HUDEP-2 (cell line): ENCODE measurements around the gene OGFR.

Experiments used
- DNase-seq, 76 experiments: peaks; one replicate each; lab custom pipeline; 2025; ENCODE audit not compliant: unreplicated experiment in 76 of 76; lab: John Stamatoyannopoulos, UW

OGFR gene

GRCh38 chr20:62812181-62812906, 7.7 kb downstream of the OGFR start:
- DNase-seq = no peak

DNA sequence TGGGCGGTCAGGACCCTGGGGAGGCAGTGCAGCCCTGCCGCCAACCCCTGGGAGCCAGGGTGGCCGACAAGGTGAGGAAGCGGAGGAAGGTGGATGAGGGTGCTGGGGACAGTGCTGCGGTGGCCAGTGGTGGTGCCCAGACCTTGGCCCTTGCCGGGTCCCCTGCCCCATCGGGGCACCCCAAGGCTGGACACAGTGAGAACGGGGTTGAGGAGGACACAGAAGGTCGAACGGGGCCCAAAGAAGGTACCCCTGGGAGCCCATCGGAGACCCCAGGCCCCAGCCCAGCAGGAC, 8.2 kb downstream of the OGFR start:
- DNase-seq = no peak

DNA sequence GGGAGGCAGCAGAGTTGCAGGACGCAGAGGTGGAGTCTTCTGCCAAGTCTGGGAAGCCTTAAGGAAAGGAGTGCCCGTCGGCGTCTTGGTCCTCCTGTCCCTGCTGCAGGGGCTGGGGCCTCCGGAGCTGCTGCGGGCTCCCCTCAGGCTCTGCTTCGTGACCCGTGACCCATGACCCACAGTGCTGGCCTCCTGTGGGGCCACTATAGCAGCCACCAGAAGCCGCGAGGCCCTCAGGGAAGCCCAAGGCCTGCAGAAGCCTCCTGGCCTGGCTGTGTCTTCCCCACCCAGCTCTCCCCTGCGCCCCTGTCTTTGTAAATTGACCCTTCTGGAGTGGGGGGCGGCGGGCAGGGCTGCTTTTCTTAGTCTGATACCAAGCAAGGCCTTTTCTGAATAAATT, 9.0 kb downstream of the OGFR start:
- no peak for DNase-seq

- no peak for DNase-seq
Measured at GRCh38 chr20:62814060-62814708, 9.5 kb downstream of the OGFR start.

DNA sequence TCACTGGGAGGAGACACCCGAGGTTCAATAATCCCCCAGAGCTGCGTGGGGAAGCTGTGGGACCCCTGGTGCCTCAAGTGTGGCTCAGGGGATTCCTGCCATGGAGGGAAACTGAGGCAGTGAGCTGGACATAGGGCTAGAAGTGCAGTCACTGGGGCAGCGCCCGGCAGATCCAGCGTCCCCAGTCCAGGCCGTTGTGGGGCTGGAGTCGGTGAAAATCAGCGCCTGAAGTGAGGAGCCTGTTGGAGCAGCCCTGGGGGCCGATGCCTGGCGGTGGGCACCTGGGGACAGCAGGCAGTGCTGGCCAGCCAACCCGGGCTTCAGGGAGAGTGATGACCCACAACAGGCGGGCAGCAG, 10.1 kb downstream of the OGFR start:
- no peak for DNase-seq

- DNase-seq = peak in 13 of 76 experiments; percentile 10 to 29 (median 20)
Measured at GRCh38 chr20:62815066-62815991, 10.7 kb downstream of the OGFR start.

- no peak for DNase-seq
Measured at GRCh38 chr20:62816031-62816883, 11.6 kb downstream of the OGFR start.

- DNase-seq = no peak
Measured at GRCh38 chr20:62816884-62817873, 12.5 kb downstream of the OGFR start, which contains the start of gene COL9A3. Gene COL9A3, plus strand, starts transcription at chr20:62817050. Its CDS starts 15 bp downstream, at chr20:62817065.

DNA sequence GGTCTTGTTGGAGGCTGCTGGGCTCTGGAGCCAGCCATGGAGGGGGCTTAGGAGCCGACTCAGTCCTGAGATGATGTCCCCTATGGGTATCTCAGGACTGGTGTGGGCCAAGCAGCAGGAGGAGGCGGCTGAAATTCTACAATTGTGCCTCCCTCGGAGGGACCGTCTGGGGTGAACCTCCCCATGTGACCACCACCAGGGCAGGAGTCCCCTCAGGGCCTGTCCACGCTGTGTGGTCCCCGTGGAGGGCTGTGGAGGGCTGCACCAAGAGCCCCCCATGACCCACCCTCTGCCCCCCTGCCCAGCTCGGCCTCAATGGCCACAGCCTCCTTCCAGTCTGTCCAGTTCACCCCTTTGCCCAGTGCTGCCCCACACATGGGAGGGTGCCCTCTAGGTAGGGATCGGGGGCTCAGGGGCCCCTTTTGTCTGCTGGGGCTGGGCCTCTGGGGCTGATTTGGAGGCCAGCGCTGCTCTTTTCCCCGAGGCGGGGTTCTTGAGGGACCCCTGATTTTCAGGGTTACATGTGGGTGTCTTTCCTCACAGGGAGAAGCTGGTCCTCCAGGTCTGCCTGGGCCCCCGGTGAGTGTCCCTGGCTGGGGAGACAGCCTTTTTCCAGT, 13.4 kb downstream of the OGFR start:
- no peak for DNase-seq

- peak in 64 of 76 experiments; percentile 10 to 80 (median 53) for DNase-seq
Measured at GRCh38 chr20:62818592-62819493, 14.2 kb downstream of the OGFR start.

DNA sequence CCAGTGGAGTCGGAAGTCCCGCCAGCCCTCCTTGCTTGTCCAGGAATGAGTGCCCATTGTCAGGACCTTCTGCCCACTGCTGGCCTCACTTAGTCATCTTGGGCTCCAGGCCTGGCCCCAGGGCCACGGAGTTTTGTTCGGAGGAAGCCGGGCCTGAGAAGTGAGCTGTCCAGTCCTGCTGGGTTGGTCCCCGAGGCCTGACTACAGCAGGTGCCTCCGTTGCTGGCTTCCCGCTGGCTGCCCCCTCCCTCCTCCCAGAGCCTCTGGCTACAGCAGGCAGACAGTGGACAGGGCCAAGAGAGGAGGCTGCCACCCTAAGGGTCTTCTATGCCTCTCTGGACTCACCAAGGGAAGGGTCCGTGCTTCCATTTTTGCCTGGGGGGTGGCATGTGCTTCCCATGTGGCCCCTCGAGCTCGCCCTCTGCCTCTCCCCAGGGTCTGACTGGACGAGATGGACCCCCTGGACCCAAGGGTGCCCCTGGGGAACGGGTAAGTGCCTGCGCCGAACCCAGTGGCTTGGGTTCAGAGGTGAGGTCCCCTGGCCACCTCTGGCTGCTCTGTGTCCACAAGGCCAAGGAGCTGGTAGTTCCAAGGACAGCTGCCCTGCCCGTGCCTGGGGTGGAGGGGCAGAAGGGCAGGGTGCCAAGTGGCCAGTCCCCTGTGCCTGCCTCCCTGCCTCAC, 15.0 kb downstream of the OGFR start:
- DNase-seq = no peak

DNA sequence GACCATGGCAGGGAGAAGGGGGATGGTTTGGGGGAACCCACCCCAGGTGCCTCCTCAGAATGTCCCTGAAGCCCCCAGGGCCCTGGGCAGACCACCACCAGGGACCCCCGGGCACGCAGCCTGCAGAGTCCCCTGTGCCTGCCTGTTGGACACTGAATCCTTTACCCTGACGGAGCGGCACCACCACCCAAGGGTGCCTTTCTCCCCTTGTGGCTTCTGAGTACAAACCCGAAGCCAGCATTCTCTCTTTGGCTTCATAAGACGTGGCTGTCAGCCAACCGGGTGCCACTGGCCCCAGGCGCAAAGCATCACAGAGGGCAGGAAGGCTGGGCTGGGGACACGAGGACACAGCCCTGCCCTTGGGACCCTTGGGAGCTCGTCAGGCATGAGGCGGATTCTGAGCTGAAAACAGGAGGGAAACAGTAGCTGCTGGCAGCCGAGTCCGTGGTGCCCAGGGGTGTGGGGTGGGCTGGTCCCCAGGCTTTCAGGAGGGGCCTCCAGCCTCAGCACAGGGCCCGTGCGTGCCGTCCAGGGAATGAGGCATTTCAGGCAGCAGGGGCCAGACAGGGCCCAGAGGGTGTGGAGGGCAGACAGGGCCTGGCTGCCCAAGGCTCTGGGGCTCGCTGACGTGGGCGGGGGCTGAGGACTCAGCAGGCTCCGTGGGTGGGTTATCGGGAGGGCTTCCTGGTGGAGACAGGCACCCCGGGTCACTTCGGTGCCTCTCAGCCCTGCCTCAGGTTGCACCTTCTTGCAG, 15.8 kb downstream of the OGFR start:
- DNase-seq = peak in 7 of 76 experiments; percentile 6 to 48 (median 21)

DNA sequence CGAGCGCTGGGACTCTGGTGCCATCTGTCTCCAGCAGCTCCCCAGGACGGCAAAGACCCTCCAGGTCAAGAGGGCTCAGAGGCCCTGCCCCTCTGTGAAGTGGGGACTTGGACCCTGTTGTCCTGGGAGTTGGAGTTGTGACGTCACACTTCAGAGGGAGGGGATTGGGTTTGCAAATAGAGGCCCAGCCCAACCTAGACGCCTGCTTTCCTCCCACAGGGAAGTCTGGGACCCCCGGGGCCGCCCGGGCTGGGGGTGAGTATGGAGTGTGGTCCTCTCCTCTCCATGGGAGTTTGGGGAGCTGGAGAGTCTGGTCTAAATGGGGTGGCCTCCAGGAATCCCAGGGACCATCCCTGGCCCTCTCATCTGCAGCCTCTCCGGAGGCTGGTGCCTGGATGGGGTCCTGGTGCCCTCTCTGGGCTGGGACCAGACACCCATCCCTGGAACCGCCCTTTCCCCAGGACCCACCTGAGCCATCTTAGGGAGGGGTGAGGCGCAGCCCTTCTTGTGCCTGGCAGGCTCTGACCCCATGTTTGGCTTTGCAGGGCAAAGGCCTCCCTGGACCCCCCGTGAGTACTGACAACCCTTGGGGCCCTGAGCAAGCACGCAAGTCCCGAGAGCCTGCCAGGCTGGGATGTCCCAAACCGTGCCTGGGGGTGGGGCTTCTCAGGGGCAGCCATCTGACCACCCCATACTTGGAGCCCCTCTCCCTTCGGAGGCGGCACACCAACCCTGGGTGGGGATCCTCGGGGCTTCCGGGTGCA, 16.5 kb downstream of the OGFR start:
- no peak for DNase-seq

DNA sequence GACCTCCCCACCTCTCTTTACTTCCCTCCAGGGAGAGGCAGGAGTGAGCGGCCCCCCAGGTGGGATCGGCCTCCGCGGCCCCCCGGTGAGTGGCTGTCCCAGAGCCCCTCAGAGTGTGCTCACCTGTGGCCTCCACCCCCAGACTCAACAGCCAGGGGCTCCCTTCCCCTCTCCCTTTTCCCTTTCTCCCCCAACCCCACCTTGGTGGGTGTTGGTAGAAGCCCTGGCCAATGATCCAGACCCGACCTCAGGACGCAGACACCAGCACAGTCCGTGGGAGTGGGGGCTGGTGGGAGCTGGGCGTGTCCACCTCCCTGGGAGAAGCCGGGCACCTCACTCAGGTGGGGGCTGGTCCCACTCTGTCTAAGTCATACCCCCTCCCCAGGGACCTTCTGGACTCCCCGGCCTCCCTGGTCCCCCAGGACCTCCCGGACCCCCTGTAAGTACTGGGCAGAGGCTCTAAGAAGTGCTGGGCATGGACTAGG, 17.1 kb downstream of the OGFR start:
- DNase-seq = no peak

DNA sequence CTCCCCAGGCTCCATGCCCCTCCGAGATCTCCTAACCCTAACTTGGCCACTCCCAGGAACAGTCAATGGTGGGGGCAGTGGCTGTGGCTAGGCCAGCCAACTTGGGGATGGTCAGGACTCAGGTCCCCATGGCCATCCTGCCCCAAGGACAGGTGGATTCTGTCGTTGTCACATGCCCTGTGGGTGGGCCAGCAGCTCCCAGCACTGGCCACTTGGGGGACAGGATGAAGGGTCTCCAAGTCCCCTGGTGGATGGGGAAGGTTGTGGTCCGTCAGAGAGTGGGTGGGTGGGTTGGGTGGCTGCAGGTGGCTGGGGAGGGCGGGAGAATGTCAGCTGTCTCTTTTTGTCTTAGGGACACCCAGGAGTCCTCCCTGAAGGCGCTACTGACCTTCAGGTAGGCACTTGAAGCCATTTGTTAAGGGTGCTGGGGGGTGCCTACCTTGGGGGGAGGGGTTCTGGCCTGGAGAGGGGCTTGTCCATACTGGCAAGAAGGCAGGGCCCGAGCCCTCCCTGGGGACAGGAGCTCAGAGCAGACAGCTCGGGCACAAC, 17.7 kb downstream of the OGFR start:
- no peak for DNase-seq
